ENCODE results near the gene PSMD12.
"Not testable (repeated sequence)": the region's sequence is repeated elsewhere in the genome, so short reads cannot be mapped to it uniquely, and the experiment has no call there.

Gene PSMD12

GRCh38 chr17:67366193-67367157 lies at the start of gene PSMD12:
PSMD12 (minus strand) TSS chr17:67366577; CDS start chr17:67366519, 58 bp downstream.
- peak; percentile 93 for DNase-seq

GRCh38 chr17:67415291-67415690 lies 48.9 kb upstream of the PSMD12 start:
- no peak for DNase-seq

- DNase-seq = no peak
Measured at GRCh38 chr17:67414559-67414958, 48.2 kb upstream of the PSMD12 start.

- no peak for DNase-seq
Measured at GRCh38 chr17:67414130-67414529, 47.8 kb upstream of the PSMD12 start.

DNA sequence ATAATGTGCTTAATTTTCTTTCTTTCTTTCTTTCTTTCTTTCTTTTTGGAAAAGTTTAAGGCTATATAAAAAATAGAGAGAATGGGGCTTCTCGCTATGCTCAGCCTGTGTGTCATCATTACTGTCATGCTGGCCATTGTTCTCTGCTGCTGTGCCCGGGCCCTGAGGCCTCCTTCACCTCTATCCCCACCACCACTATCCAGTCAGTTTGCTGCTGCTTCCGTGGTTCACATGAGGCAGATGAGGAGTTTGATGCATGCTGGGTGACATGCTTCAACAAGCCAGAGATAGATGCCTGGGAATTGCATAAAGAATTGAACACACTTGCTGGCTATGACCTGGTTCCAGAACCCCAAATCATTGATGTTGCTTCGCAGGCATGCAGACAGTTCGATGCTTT lies 47.0 kb upstream of the PSMD12 start:
- DNase-seq = no peak

- no peak for DNase-seq
Measured at GRCh38 chr17:67412941-67413340, 46.6 kb upstream of the PSMD12 start.

DNA sequence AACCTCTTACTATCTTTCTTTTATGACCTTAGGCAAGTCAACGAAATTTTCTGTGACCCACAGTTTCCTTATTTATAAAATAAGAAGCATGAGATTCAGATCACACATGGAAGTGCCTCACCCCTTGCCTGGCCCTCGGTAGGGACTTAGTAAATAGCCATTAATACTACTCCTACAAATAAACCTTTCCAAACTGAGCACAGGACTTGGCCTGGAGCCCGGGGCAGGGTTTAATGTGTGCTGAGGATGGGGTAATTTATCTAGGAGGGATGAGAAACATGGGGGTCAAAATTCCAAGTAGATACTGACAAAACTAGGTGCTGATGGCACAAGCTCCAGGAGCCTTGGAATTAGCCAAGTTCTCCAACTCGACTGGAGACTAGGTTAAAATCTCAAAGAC lies 45.7 kb upstream of the PSMD12 start:
- DNase-seq = no peak

GRCh38 chr17:67411397-67411796 lies 45.0 kb upstream of the PSMD12 start:
- no peak for DNase-seq

GRCh38 chr17:67408455-67408830 lies 42.1 kb upstream of the PSMD12 start:
- DNase-seq = not testable (repeated sequence)

DNA sequence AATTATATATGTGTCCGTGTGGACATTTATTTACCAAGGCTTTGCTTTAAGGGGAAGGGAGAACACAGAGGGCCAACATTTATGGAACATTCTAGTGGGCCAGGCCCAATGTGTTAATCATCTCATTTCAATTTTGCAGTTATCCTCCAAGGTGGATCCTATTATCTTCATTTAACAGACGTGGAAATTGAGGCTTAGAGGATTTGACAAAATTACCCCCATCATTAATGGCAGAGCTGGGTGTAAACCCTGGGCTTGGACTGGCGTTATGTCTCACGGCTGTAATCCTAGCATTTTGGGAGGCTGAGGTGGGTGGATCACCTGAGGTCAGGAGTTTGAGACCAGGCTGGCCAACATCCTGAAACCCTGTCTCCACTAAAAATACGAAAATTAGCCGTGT lies 37.1 kb upstream of the PSMD12 start:
- DNase-seq = no peak

DNA sequence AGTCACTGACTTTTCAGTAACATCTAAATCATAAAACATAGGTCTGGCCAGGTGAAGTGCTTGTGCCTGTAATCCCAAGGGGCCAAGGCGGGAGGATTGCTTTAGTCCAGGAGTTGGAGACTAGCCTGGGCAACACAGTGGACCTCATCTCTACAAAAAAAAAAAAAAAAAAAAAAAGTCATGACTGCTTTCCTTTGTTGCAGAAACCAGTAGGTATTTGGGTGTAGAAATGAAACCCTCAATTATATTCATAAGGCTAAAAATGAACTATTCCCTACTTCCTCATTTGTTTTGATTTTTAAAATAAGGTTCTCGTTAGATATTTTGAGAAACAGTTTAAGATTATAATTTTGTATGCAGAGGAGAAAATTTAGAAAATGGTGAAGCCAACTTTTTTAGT lies 36.7 kb upstream of the PSMD12 start:
- no peak for DNase-seq

DNA sequence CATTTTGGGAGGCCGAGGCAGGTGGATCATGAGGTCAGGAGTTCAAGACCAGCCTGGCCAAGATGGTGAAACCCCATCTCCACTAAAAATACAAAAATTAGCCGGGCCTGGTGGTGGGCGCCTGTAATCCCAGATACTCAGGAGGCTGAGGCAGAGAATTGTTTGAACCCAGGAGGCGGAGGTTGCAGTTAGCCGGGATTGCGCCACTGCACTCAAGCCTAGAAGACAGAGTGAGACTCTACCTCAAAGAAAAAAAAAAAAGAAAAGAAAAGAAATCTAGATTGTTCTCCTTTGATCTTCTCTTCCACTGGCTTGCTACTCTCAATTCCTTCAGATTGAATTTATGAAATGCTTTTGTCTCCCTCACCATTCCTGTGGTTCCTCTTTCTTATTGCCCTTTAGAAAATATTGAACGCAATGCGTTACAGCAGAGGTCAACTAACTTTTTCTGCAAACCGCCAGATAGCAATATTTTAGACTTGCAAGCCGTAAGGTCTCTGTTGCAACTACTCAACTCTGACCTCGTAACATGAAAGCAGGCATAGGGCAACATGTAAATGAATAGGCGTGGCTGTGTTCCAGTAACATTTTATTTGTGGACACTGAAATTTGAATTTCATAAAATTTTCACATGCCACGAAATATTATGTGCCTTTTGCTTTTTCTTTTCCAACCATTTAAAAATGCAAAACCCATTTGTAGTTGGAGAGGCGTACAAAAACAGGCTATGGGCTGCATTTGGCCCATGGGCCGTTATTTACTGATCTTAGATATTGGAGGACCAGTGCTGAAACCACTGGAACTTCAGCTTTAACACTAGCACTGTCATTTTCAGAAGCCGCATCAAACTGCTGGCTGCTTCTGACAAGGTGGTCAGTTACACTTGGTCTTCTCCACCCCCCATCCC lies 35.5 kb upstream of the PSMD12 start:
- DNase-seq = no peak

DNA sequence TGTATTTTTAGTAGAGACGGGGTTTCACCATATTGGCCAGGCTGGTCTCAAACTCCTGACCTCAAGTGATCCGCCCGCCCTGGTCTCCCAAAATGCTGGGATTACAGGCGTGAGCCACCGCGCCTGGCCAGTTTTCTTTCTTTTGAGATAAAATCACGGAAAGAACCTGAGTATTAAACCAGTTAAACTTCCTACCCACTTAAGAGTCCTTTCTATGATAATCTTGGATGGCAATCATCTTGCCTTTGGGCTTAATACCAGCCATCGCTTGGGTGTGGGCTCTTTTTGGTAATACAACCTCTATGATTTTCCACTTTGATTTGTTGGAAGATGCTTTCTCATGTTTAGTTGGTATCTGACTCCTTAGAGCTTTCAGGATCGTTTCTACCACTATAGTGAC lies 34.7 kb upstream of the PSMD12 start:
- DNase-seq = no peak

- DNase-seq = no peak
Measured at GRCh38 chr17:67400193-67400592, 33.8 kb upstream of the PSMD12 start.

GRCh38 chr17:67399676-67400075 lies 33.3 kb upstream of the PSMD12 start:
- no peak for DNase-seq

DNA sequence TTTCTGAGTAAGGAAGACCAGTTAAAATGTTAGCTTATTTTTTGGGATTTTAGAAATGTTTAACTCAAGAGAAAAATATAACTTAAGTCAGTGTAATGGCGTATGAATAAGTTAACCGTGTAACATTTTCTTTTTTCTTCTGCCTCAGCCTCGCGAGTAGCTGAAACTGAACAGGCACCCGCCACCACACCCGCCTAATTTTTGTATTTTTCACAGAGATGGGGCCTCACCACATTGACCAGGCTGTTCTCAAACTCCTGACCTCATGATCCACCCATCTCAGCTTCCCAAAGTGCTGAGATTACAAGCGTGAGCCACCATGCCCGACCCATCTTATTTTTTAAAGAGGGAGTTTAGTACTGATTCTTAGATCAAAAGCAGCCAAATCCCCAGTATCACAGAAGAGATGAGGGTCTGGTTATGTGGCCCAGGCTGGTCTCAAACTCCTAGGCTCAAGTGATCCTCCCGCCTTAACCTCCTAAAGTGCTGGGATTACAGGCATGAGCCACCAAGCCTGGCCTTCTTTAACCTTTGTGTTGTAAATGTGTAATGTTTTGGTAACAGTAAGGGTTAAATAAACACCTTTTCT lies 27.5 kb upstream of the PSMD12 start:
- DNase-seq = no peak

GRCh38 chr17:67392111-67392510 lies 25.7 kb upstream of the PSMD12 start:
- DNase-seq = no peak

- no peak for DNase-seq
Measured at GRCh38 chr17:67390646-67391361, 24.4 kb upstream of the PSMD12 start.

- peak; percentile 6 for DNase-seq
Measured at GRCh38 chr17:67390006-67390645, 23.7 kb upstream of the PSMD12 start.

DNA sequence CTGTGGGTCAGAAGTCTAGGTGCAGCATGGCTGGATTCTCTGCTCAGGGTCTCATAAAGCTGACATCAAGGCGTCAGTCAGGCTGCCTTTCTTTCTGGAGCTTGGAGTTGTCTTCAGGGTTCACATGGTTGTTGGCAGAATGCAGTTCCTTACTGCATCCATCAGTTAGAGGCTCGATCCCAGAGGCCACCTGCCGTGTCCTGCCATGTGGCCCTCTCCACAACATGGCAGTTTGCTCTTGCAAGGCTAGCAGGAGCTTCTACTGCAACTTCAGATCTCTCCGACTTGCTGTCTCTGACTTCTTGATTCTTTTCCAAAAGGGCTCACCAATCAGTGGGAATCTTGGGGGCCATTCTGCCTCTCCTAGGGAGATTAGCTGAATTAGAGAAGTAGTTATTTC lies 22.6 kb upstream of the PSMD12 start:
- no peak for DNase-seq

GRCh38 chr17:67388536-67388935 lies 22.2 kb upstream of the PSMD12 start:
- DNase-seq = not testable (repeated sequence)

GRCh38 chr17:67386965-67387551 lies 20.7 kb upstream of the PSMD12 start:
- peak; percentile 5 for DNase-seq

All from NCI-H510A (cell line).